Measurements from ENCODE around the gene CMYA5.
"Not testable (repeated sequence)": the region's sequence is repeated elsewhere in the genome, so short reads cannot be mapped to it uniquely, and the experiment has no call there.

CMYA5 gene

DNA sequence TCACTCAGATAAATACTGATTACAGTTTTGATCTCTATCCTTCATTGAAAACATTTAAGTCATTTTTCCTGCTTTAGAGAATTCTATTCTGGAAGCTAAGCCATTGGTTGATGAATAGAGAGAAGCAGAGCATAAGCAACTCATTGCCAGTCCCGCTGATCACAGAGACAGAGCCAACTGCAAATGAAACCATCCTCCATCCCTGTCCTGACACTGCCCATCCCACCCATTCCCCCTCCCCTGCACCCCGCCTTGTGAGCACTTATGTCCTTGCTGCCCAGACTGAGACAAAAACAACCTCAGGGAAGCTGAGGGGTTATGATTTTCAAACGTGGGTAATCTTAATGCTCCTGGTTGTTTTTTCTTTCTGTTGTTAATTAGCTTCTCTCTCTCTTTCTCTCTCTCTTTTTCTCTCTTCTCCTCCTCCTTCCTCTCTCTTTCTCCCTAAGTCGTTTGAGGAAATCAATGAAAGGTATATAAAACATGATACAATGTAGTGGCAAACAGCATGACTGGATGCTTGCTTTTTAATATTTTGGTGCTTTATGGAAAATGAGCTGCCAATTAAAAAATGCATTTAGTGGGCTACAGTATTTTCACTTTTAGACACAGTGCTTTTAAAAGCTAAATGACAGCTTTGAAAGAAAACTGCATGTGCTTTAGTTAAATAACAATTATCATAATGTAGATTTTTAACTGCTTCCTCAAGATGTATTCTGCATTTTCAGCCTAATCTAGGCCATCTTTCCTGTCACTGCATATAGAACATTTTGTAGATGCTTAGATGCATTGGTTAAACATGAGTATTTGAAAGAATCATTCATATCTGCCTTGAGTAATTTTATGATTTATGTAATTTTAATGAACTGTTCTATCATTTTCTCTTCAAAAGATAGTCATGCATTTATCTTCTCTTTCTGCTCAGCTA lies 57.3 kb downstream of the CMYA5 start:
- DNase-seq (ENCODE audit: low read depth in 1 of 2, low spot score in 1 of 2): no peak

DNA sequence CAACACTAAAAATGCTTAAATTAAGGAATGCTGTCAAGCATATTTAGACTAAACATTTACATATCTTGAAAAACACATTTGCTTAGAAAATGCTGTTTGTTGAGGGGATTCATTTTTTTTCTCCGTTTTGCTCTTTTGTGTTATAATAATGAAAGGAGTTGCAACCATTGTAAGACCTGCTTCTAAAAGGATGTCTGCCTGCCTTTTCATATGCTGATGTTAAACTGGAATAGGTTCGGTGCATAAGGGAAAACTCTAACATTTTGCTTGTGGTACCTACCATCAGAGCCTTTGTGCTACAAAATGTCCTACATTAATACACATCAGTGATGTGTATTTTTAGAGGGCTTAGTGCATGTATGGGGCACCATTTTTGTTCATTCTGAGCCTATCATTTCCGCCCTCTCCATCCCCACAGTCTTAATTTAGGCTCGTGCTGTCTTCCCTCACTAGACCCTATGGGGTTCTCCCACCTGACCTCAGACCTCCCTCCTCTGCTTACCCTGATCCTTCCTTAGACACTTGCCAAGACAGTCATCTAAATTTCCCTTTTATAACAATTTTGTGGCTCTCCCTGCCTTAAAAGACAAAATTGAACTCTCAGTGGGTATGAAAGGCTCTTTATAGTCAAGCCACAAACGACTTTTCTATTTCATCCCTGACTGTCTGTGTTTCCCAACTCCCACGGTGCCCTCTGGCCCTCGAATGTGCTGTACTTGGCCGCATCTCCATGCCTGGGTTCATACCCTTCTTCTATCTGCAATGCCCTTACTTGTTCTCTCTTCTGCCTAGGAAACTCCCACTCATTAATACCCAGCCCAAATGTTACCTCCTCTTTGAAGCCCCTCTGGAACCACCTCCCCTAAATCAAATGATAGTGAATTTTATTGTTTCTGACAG lies 61.2 kb downstream of the CMYA5 start:
- DNase-seq (ENCODE audit: low read depth in 1 of 2, low spot score in 1 of 2): no peak

DNA sequence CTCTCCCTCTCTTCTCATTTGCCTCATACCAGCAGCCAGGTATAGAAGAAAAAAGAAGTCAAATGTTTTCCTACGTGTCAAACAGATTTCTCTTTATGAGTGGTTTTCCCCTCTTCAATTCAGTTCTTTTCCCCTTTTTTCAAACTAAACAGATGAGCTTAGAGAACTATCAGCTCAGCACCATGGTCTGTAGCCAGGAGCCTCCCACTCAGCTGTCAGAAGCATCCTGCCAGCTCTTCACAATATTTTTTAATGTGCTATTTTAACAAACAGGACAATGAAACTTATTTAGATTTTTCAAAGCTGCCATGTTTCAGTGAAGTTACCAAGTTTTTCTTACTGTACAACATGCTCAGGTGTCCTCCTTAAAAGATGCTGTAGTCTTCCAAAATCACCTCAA lies 63.5 kb downstream of the CMYA5 start:
- no peak for DNase-seq (ENCODE audit: low read depth in 1 of 2, low spot score in 1 of 2)

DNA sequence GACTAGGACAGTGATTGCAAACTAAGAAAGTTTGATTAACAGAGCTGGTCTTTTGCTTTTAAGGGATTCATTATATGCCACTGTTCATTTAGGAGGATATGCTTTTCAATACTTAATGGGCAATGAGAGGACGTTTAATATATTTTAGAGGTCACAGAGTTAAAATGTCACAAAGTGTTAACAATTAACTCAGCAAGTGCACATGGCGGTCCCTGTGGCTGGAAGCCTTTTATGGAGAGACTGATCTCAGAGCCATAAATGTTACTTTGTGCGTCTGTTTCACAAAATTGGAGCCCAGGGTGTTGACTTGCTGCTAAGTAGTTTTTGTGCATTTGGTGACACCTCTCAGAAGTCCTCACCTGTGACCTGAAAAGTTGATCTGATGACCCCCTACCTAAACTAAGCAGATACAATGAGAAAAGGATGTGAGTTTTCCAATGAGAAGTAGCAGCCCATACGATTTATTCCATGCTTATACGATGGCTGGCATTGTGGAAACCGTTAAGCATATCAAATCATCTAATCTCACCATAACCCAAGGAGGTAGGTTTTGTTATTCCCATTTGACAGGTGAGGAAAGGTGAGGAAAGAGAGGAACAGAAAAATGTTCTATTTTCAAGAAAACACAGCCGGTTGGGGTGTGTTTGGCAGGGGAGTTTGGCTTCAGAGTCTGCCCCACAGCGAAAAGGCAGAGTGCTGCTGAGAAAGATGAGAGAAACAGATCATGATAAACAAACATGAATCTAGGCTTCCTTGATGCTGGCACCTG lies 64.4 kb downstream of the CMYA5 start:
- no peak for DNase-seq (ENCODE audit: low read depth in 1 of 2, low spot score in 1 of 2)

DNA sequence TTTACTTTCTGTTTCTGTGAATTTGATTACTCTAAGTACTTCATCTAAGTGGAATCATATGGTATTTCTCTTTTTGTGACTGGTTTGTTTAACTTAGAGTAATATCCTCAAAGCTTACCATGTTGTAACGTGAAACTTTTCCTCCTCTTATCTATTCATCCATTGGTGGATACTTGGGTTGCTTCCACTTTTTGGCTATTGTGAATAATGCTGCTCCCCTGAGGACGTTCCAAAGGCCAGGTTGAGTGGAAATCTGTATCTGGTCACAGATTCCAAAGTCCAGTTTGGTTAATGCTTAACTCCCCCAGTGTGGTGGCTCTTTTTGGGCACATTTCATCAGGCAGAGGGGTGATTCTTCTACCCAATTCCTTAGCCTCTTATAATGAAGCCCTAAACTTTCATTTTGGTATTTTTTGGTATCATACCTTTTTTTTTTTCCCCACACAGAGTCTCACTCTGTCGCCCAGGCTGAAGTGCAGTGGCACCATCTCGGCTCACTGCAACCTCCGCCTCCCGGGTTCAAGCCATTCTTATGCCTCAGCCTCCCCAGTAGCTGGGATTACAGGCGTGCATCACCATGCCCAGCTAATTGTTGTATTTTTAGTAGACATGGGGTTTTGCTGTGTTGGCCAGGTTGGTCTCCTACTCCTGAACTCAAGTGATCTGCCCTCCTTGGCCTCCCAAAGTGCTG lies 65.4 kb downstream of the CMYA5 start:
- DNase-seq (ENCODE audit: low read depth in 1 of 2, low spot score in 1 of 2): no peak

DNA sequence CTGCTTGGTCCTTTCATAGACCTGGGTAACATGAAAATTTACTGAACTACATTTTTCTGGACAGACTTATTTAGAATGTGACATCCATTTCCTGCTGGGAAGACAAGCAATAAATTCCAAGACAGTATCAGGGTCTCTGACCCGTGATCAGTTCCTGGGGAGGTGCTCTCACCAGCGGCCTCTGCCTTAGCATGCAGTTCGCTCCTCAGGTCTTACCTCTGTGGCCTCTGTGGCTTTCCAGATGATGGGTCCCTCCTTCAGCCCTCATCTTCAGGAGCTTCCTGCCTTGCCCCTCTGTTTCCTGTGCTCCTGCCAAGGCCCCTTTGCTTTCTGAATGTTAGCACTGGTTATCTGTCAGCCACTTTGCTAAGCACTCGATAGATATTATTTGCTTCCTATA lies 66.4 kb downstream of the CMYA5 start:
- no peak for DNase-seq (ENCODE audit: low read depth in 1 of 2, low spot score in 1 of 2)

DNA sequence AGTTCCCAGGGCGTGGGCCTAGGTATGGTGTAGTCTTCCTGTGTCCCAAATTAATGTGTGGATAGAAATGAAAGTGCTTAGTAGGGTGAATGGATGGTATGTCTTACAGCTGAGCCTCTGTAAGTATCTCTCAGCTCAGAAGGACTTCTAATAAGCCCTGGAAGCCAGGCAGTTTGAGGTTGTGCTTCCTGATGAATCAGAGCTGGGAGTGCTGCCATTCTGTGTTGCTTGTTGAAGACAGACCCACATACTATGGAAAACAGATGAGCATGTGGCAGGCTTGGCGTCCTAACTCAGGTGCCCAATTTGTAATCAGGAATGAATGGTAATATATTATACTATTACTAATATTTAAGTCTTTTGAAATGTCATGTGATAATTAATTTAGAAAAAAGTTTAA lies 69.8 kb downstream of the CMYA5 start:
- no peak for DNase-seq (ENCODE audit: low read depth in 1 of 2, low spot score in 1 of 2)

DNA sequence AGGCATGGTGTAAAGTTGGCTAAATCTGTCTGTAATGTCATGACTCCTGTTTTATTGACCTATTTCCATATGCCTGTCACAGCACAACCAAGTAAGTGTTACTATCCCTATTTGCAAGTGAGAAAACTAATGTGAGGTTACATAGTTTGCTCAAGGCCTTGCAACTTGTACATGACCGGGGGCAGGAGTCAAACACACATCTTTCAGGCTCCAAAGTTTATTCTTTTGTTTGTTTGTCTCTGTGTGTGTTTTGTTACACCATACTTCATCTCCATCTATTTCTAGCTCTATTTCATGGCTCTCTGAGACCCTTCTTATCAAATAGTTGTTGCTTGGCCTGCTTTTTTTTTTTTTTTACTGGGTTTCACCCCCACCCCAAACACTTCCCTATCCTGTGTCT lies 70.2 kb downstream of the CMYA5 start:
- DNase-seq (ENCODE audit: low read depth in 1 of 2, low spot score in 1 of 2): no peak

DNA sequence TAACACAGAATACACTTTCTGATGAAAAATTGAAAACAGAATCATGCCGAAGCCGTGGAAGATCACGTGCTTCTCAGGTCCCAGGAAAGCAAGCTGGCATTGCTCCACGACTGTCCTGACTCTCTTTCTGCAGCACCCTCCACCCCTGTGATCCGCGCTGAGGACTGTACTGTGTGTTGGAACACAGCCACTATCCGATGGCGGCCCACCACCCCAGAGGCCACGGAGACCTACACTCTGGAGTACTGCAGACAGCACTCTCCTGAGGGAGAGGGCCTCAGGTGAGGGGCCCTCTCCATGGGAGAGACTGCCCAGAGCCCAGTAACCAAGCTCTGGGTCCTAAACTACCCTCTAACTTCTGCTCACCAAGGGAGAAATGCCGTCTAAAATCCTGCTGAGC lies 73.3 kb downstream of the CMYA5 start:
- no peak for DNase-seq (ENCODE audit: low read depth in 1 of 2, low spot score in 1 of 2)

DNA sequence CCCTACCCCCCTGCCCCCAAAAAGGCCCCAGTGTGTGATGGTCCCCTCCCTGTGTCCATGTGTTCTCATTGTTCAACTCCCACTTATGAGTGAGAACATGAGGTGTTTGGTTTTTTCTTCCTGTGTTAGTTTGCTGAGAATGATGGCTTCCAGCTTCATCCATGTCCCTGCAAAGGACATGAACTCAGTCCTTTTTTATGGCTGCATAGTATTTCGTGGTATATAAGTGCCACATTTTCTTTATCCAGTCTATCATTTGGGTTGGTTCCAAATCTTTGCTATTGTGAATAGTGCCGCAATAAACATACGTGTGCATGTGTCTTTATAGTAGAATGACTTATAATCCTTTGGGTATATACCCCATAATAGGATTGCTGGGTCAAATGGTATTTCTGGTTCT lies 74.5 kb downstream of the CMYA5 start:
- DNase-seq (ENCODE audit: low read depth in 1 of 2, low spot score in 1 of 2): not testable (repeated sequence)

DNA sequence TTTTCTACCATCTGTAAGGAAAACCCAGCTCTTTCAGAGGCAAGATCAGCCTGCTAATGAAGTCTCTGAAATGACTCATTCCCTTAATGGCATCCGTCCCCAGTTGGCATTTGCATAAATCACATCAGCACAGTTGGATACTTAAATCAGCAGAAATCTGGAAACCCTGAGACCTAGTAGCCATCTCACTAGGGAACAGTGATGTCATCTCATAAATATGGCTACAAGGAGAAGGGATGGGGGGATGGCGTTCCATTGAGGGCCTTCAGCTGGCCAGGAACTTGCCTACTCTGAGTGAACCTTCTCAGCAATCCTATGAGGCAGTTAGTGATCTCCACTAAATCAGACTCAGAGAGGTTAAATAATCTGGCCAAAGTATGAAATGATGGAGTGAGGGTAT lies 81.8 kb downstream of the CMYA5 start:
- DNase-seq (ENCODE audit: low read depth in 1 of 2, low spot score in 1 of 2): no peak

DNA sequence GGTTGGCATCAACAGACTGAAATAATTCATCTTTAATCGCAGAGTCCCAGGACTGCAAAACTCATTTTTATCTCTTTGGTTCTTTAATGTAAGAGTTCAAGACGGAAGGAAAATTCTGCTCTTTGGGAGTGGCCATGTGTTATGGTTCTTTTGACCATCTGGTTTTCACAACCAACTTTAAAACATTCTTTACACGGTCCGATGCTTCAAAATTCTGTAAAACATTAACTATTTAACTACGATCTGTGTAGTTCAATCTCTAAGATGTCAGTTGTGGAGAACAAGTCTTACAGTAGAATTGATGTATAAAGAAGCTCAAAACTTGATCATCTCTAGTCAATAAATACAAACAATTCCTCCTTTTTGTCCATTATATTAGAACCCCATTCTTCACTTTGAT lies 83.0 kb downstream of the CMYA5 start:
- DNase-seq (ENCODE audit: low read depth in 1 of 2, low spot score in 1 of 2): no peak

DNA sequence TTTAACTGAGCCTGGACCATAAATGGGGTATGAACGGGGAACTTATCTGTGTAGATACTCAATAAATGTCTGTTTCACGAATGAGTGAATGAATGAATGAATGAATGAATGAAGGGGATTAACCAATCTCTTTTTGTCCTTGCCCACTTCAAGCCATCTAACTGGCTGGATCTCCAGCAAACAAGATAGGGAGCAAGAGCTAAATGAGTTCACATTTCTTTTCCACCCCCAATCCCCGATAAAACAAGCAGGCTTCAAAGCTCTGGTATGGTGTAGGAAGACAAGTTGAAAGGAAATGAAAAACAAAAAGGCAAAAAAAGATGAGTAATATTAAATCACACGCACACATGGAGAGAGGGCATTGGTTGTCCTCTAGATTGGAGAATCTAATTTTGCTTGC lies 84.0 kb downstream of the CMYA5 start:
- no peak for DNase-seq (ENCODE audit: low read depth in 1 of 2, low spot score in 1 of 2)

DNA sequence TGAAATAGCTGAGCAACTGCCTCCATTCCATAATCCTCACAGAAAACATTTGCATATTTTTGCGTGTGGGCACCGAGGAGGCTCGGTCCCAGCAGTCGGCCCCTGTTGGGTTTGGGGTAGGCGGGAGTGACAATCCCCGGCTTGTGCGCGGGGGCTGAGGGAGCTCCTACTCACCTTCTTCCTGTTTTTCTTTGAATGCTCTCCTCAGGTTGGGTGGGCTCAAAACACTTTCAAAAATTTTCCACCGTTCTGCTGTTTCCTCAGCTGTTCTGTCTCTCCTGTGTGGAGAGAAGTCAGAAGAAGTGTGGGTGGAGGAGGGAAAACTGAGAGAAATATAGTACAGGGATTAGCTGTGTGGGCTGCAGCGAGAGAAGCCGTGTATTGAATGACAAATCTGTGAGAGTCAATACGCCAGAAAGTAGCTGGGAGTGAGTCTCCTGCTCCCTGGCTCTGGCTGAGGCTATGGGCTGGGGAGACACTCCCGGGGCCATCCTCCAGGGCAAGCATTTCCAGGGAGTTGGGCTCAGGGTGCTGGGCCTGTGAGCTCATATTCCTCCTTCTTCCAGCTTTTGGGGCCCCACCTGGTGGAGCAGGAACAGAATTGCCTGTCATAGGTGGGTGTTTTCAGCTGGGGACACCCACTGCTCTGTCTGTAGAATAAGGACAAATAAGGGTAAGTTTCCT lies 84.7 kb downstream of the CMYA5 start:
- no peak for DNase-seq (ENCODE audit: low read depth in 1 of 2, low spot score in 1 of 2)

DNA sequence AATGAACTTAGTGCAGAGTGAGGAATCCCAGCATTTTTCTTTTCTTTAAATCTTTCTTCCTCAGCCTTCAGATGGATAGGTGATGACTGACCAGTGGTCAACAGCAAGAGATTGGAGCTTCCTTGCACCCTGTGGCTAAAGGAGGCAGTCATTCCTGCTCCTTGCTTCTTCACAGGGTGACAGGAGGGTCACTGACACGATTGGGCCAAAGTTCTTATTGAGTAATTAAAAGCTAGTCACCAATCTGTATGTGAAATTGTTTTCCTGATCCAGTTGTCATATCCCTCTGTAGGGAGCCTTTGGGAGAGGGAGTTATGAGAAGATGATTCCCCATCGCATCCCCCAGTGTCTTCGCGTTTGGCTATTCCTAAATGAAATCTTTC lies 85.2 kb downstream of the CMYA5 start:
- DNase-seq (ENCODE audit: low read depth in 1 of 2, low spot score in 1 of 2): no peak

DNA sequence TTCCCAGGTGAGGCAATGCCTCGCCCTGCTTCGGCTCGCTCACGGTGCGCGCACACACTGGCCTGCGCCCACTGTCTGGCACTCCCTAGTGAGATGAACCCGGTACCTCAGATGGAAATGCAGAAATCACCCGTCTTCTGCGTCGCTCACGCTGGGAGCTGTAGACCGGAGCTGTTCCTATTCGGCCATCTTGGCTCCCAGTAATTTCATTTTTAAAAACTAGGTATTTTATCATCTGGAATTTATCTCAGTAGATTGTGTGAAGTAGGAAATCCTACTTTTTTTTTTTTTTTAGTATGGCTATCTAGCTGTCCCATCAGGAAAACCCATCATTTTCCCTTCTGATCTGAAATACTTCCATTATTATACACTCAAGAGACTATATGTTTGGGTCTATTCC lies 95.1 kb downstream of the CMYA5 start:
- not testable (repeated sequence) for DNase-seq (ENCODE audit: low read depth in 1 of 2, low spot score in 1 of 2)

DNA sequence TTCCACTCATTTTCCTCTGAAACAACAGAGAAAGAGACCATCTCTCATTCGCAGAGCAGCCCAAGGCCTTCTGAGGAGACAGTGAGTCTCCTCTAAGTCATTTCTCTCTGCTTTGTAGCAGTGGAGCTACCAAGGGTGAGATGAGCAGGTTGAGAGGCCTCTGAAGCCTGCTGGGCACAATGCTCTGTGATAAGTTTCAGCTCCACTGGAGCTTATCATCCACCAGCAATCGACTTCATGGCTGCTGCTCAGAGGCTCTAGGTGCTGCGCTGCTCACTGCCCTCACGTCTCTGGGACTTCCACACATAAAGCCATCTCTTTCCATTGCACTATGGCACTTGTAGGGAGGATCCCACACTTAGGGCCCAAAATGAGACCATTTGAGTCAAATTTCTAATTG lies 96.3 kb downstream of the CMYA5 start:
- no peak for DNase-seq (ENCODE audit: low read depth in 1 of 2, low spot score in 1 of 2)

DNA sequence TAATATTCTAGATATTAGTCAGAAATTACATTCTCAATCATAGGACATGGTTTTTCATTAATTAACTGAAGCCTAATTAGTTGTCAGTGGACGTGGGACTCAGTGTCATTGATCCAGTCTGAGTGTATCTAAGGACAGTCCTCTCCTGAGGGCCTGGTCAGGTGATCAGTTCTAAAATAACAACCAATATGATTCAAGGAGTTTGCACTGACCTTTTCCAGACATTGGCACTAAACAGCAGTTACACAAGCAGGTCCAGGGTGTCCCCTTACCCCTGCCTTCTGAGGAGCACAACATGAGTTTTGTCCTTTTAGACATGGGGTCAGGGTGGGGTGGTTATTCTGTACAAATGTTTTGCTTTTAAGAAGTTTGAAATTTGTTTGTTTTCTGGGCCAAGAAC lies 97.8 kb downstream of the CMYA5 start:
- DNase-seq (ENCODE audit: low read depth in 1 of 2, low spot score in 1 of 2): no peak

DNA sequence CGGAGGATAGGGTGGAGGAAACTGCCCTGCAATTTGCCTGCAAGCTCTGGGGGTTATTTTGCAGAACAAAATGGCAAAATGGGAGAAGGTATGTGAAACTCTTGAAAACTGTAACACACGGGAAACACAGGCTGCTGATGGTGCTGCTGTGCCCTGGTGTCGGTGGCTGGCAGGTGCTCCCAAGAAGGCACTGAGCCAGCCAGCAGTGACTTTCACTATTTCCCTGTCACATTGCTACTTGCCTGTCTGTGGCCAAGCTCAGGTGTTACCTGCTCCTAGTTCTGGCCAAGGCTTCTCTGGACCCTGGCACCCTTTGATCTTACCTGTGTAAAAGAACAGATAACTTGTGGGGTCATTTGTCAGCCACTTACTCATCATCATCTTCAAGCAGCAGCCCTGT lies 102.2 kb downstream of the CMYA5 start:
- no peak for DNase-seq (ENCODE audit: low read depth in 1 of 2, low spot score in 1 of 2)

DNA sequence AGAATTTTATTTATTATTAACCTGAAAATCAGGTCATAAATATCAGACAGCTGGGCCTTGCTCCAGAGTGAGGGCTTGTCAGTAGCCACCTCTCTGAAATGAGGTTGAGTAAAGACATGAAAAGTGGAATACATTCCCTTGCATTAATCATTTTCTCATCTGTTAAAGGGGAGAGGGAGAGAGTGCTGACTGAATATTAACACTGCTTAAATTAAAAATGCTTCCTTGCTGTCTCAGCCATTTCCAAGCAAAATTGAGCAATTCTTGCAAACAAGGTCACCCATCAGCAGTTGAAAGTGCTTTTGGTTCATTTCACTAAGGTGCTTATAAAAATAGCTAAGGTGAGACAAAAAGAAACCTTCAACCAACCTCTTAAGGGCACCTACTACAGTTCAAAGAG lies 102.8 kb downstream of the CMYA5 start:
- no peak for DNase-seq (ENCODE audit: low read depth in 1 of 2, low spot score in 1 of 2)
